AG09319 (cell line): ENCODE results near the gene APOOL.

Experiments
- DNase-seq: peaks from one replicate; pipeline ENCODE4 v3.0.0-alpha.2; 2010; ENCODE audit warnings: low read depth; ENCODE audit errors: extremely low read depth
- TF ChIP-seq, protein P1 (sequence below): IDR thresholded peaks from 2 replicates; pipeline ENCODE4 v1.5.1; 2011; ENCODE audit warnings: low read depth, mild to moderate bottlenecking, inconsistent platforms, low read length, moderate library complexity

The APOOL gene

DNA sequence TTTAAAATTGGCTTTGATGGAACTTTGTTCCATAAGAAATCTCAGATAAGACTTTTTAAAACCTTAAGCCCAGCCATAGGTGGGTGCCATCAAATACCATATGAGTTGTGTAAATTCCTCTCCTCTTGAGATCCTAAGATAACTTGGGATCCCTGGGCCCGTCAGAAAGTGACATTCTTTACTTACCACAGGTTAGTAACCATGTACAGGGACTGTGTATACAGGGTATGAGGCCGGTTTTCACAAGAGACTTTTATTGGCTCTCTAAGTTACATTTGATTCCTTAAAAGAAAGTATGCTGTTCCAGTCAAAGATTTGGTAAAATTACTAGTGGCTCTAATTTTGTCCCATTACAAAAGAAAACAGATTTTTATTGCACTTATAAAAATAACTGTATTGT, 110.1 kb downstream of the APOOL start:
- TF ChIP-seq, protein P1, sequence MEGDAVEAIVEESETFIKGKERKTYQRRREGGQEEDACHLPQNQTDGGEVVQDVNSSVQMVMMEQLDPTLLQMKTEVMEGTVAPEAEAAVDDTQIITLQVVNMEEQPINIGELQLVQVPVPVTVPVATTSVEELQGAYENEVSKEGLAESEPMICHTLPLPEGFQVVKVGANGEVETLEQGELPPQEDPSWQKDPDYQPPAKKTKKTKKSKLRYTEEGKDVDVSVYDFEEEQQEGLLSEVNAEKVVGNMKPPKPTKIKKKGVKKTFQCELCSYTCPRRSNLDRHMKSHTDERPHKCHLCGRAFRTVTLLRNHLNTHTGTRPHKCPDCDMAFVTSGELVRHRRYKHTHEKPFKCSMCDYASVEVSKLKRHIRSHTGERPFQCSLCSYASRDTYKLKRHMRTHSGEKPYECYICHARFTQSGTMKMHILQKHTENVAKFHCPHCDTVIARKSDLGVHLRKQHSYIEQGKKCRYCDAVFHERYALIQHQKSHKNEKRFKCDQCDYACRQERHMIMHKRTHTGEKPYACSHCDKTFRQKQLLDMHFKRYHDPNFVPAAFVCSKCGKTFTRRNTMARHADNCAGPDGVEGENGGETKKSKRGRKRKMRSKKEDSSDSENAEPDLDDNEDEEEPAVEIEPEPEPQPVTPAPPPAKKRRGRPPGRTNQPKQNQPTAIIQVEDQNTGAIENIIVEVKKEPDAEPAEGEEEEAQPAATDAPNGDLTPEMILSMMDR = no peak
- DNase-seq = no peak

DNA sequence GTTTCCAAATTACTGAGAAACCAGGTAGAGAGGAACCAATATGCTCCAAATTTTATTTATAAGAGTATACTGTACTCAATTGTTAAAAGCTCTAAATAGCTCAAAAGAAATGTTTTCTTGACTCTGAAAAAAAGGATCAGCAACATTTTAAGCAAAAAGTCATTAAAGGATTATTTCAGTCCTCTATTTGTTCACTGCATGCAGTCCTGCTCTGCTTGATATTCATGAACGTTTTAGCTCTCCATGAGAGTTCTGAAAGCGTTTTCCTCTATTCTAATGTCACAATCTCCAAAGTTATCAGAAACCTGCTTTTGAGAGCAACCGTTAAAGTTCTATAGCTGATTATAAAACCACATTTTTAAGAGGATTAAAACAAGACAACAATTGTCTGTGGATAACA, 110.5 kb downstream of the APOOL start:
- TF ChIP-seq, protein P1 = no peak
- no peak for DNase-seq

DNA sequence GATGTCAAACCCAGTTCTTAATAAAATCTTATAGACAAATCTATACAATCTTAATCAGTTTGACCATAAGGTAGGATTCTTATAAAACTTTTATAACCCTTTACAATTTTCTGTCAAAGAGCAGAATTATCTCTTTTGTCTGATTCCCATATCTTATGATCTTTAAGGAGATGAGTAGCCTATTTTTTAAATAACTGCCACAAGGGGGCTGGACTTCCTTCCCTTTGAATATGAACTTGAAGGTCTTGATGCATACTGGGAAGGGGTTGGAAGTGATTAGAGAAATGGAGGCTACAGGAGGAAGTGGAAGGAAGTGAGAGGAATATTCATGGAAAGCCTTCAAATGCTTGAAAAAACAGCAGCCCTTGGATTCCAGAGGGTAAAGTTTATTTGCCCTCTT, 111.1 kb downstream of the APOOL start:
- TF ChIP-seq, protein P1 = no peak
- DNase-seq = no peak

DNA sequence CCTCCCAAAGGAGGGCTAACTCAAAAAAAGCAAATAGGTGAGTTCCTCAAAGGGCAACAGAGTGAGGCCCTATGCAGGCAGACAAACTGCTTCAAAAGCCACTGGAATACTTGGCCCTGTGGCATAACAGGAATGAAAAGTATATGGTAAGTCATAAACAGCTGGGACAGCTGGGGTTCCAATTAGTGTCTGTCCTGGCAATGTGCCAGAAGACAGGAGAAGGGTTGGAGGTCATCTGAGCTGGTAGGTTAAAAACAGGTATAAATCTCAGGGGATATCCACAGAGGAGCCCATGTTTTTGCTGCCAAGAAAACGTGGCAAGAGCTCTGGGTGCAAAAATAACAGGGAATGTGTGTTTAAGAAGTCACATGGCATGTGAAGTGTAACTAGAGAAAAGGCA, 111.6 kb downstream of the APOOL start:
- TF ChIP-seq, protein P1 = no peak
- DNase-seq = no peak

DNA sequence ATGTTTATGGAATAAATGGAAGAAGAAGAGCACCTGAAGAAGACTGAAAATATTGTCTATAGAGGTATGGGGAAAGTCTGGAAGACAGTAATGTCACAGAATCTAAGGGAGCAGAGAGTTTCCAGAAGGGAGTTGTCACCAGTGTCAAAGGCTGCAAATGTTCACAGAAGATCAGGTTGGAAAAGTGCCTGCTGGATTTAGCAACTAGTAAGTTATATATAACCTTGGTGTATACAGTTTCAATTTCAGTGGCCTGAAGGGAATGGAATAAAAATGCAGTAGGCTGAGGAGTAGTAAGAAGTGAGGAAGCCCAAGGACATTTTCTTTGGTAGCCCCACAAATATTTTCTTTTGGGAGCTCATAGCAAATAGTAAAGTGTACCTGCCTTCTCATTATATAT, 132.7 kb downstream of the APOOL start:
- TF ChIP-seq, protein P1 = no peak
- DNase-seq = no peak

DNA sequence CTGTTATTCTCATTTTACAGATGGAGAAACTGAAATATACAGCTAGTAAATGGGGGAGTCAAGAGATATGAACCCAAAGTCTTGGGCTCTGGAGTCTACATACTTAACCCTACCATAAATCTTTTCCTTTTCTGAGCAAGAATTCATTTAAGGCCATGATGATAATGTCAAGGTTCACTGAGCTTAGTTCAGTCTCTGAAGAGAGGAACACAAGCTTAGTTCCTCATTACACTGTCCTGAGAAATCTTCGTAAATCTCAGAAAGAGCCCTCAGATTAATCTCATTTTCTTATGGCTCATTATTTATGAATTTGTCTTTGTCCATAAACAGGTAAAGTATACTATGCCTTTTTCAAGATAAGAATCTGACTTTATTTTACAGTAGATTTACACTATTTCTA, 135.7 kb downstream of the APOOL start:
- DNase-seq = no peak
- TF ChIP-seq, protein P1 = no peak

DNA sequence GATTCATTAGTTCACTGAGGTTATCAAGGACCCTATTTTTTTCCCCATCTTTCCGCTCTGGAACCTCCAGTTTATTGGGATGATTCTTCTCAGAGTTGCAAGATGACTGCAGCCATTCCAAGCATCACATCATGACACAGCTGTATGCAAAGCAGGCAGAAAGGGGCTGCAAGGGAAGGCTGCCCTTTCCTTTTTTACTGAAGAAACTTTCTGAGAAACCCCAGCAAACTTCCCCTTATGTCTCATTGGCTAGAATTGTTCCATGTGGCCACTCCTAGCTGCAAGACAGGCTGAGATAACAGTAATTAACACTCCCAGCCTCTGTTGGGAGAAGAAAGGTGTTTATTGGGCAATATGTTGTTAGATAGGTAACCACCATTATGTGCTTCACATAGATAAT, 137.3 kb downstream of the APOOL start:
- DNase-seq = no peak
- TF ChIP-seq, protein P1 = no peak
